Naive B cell (primary cell): Measurements from ENCODE around the gene VWF. TPM values are rescaled to one million over a fixed set of nuclear protein-coding genes. Genes with fewer than 3 reads are reported as not detected.
"Not testable (repeated sequence)": the region's sequence is repeated elsewhere in the genome, so short reads cannot be mapped to it uniquely, and the experiment has no call there.

ENCODE experiments used
- ATAC-seq, 2 donors: fragments of 150-1000 bp; cut with Tn5 transposase; 2 replicates each; pipeline ENCODE4 v1.10.0; 2021; ENCODE audit warnings: low read depth in 2 of 2, mild to moderate bottlenecking in 2 of 2, moderate library complexity in 2 of 2
- DNase-seq: peaks from one replicate; pipeline ENCODE4 v3.0.0; 2022
- H3K27ac Mint-ChIP-seq, 6 donors: one replicate each; pipeline ENCODE4 v1.8.0; 2020 to 2022; ENCODE audit warnings: mild to moderate bottlenecking in 6 of 6, mixed read lengths in 6 of 6, moderate library complexity in 5 of 6, inconsistent platforms in 2 of 6
- H3K27me3 Mint-ChIP-seq, 3 donors: one replicate each; pipeline ENCODE4 v1.8.0; 2021 to 2022; ENCODE audit warnings: mixed read lengths in 3 of 3, mild to moderate bottlenecking in 1 of 3
- H3K36me3 Mint-ChIP-seq, 2 donors: one replicate each; pipeline ENCODE4 v1.8.0; 2020 to 2022; ENCODE audit warnings: mixed read lengths in 2 of 2, inconsistent platforms in 1 of 2, mild to moderate bottlenecking in 1 of 2
- H3K4me1 Mint-ChIP-seq, 3 donors: one replicate each; pipeline ENCODE4 v1.8.0; 2020 to 2022; ENCODE audit warnings: mixed read lengths in 3 of 3, inconsistent platforms in 1 of 3, mild to moderate bottlenecking in 1 of 3, moderate library complexity in 1 of 3
- H3K4me3 Mint-ChIP-seq, 8 donors: one replicate each; pipeline ENCODE4 v1.8.0; 2020 to 2022; ENCODE audit warnings: mild to moderate bottlenecking in 8 of 8, mixed read lengths in 8 of 8, moderate library complexity in 8 of 8, inconsistent platforms in 2 of 8
- H3K9me3 Mint-ChIP-seq, 7 donors: one replicate each; pipeline ENCODE4 v1.8.0; 2020 to 2022; ENCODE audit warnings: mixed read lengths in 7 of 7, mild to moderate bottlenecking in 5 of 7, inconsistent platforms in 2 of 7, moderate library complexity in 1 of 7
- polyA plus RNA-seq, 6 donors: library from polyadenylated mRNA; unstranded; fragments of 300-500 nt; fragmentation: Illumina TruSeq; gene quantifications; one replicate each; pipeline ENCODE4 v1.2.3, GENCODE V29; 2021; ENCODE audit warnings: low read depth in 6 of 6

The VWF gene
- polyA plus RNA-seq, 6 donors from 2014 or later, result 0.03 to 0.08 TPM; not detected in 4

- Mint-ChIP-seq H3K4me3 (no peak overlapping the region), H3K36me3 (no peaks in the 10 kb centered on the region), H3K27ac (no peak overlapping the region), H3K9me3 (no peaks in the 10 kb centered on the region), H3K4me1 (peaks cover 0 to 5% (median 0%) of the 10 kb centered on the region in 3 donors), H3K27me3 (peaks cover 0 to 24% (median 7%) of the 10 kb centered on the region in 3 donors)
- ATAC-seq (no peak), DNase-seq (no peak)
Observed at GRCh38 chr12:6037459-6037858, 87.0 kb downstream of the VWF start.

- H3K4me3 Mint-ChIP-seq, result no peak overlapping the region
- no peak for DNase-seq
Observed at GRCh38 chr12:6036509-6036908, 88.0 kb downstream of the VWF start.

GRCh38 chr12:6034596-6034995, 89.9 kb downstream of the VWF start:
- Mint-ChIP-seq H3K27me3 (peaks cover 1 to 25% (median 8%) of the 10 kb centered on the region in 3 donors), H3K9me3 (no peaks in the 10 kb centered on the region), H3K4me3 (no peak overlapping the region), H3K36me3 (no peaks in the 10 kb centered on the region), H3K27ac (no peak overlapping the region), H3K4me1 (peaks cover 0 to 3% (median 0%) of the 10 kb centered on the region in 3 donors)
- ATAC-seq (no peak), DNase-seq (no peak)

More at GRCh38 chr12:6036509-6036908, 88.0 kb downstream of the VWF start:
- Mint-ChIP-seq H3K27me3 (peaks cover 0 to 24% (median 8%) of the 10 kb centered on the region in 3 donors), H3K27ac (no peak overlapping the region), H3K36me3 (no peaks in the 10 kb centered on the region), H3K9me3 (no peaks in the 10 kb centered on the region), H3K4me1 (peaks cover 0 to 5% (median 0%) of the 10 kb centered on the region in 3 donors)
- ATAC-seq, result no peak

GRCh38 chr12:6033546-6033945, 90.9 kb downstream of the VWF start:
- DNase-seq (no peak), ATAC-seq (no peak)
- Mint-ChIP-seq H3K36me3 (no peaks in the 10 kb centered on the region), H3K27me3 (peaks cover 5 to 30% (median 12%) of the 10 kb centered on the region in 3 donors), H3K4me1 (peaks cover 0 to 3% (median 0%) of the 10 kb centered on the region in 3 donors), H3K27ac (no peak overlapping the region), H3K9me3 (peaks cover 0 to 2% (median 0%) of the 10 kb centered on the region in 7 donors), H3K4me3 (no peak overlapping the region)

GRCh38 chr12:6032726-6033125, 91.7 kb downstream of the VWF start:
- H3K9me3 Mint-ChIP-seq, result peaks cover 0 to 2% (median 0%) of the 10 kb centered on the region in 7 donors
- no peaks in the 10 kb centered on the region for H3K36me3 Mint-ChIP-seq
- H3K27me3 Mint-ChIP-seq, result peaks cover 5 to 30% (median 12%) of the 10 kb centered on the region in 3 donors
- H3K27ac Mint-ChIP-seq, result no peak overlapping the region
- no peaks in the 10 kb centered on the region for H3K4me1 Mint-ChIP-seq
- ATAC-seq (no peak), DNase-seq (no peak)
- H3K4me3 Mint-ChIP-seq, result no peak overlapping the region

- Mint-ChIP-seq H3K4me3 (no peak overlapping the region), H3K4me1 (no peaks in the 10 kb centered on the region), H3K27ac (no peak overlapping the region), H3K9me3 (peaks cover 2 to 10% (median 6%) of the 10 kb centered on the region in 7 donors), H3K27me3 (peaks cover 5 to 45% (median 12%) of the 10 kb centered on the region in 3 donors), H3K36me3 (peaks cover 0 to 9% of the 10 kb centered on the region in 2 donors)
- DNase-seq (no peak), ATAC-seq (no peak)
Observed at GRCh38 chr12:6031001-6031400, 93.5 kb downstream of the VWF start.

GRCh38 chr12:6030081-6030480, 94.4 kb downstream of the VWF start:
- no peak for DNase-seq
- Mint-ChIP-seq H3K36me3 (peaks cover 0 to 9% of the 10 kb centered on the region in 2 donors), H3K27ac (no peak overlapping the region), H3K9me3 (peaks cover 2 to 10% (median 6%) of the 10 kb centered on the region in 7 donors), H3K4me1 (no peaks in the 10 kb centered on the region), H3K4me3 (no peak overlapping the region), H3K27me3 (peaks cover 5 to 50% (median 15%) of the 10 kb centered on the region in 3 donors)
- no peak for ATAC-seq

GRCh38 chr12:6029401-6029800, 95.1 kb downstream of the VWF start:
- DNase-seq, result no peak
- H3K4me3 Mint-ChIP-seq, result no peak overlapping the region
- H3K27ac Mint-ChIP-seq, result no peak overlapping the region
- H3K27me3 Mint-ChIP-seq, result peaks cover 9 to 43% (median 15%) of the 10 kb centered on the region in 3 donors
- H3K4me1 Mint-ChIP-seq, result no peaks in the 10 kb centered on the region
- no peak for ATAC-seq
- peaks cover 2 to 10% (median 6%) of the 10 kb centered on the region in 7 donors for H3K9me3 Mint-ChIP-seq
- H3K36me3 Mint-ChIP-seq, result peaks cover 0 to 9% of the 10 kb centered on the region in 2 donors

GRCh38 chr12:6026998-6027397, 97.5 kb downstream of the VWF start:
- ATAC-seq, result no peak
- Mint-ChIP-seq H3K36me3 (peaks cover 0 to 9% of the 10 kb centered on the region in 2 donors), H3K27ac (no peak overlapping the region), H3K27me3 (peaks cover 8 to 42% (median 15%) of the 10 kb centered on the region in 3 donors), H3K4me1 (no peaks in the 10 kb centered on the region), H3K9me3 (peaks cover 2 to 10% (median 6%) of the 10 kb centered on the region in 7 donors), H3K4me3 (no peak overlapping the region)
- no peak for DNase-seq

- Mint-ChIP-seq H3K9me3 (peaks cover 2 to 10% (median 6%) of the 10 kb centered on the region in 7 donors), H3K27me3 (peaks cover 12 to 53% (median 27%) of the 10 kb centered on the region in 3 donors)
- H3K4me1 Mint-ChIP-seq, DNase-seq, H3K36me3 Mint-ChIP-seq, H3K4me3 Mint-ChIP-seq, ATAC-seq, H3K27ac Mint-ChIP-seq: not testable (repeated sequence)
Observed at GRCh38 chr12:6025703-6026298, 98.7 kb downstream of the VWF start.

GRCh38 chr12:6024066-6024465, 100.4 kb downstream of the VWF start:
- H3K4me3 Mint-ChIP-seq, H3K9me3 Mint-ChIP-seq, DNase-seq, H3K36me3 Mint-ChIP-seq, ATAC-seq, H3K4me1 Mint-ChIP-seq, H3K27ac Mint-ChIP-seq: not testable (repeated sequence)
- peaks cover 18 to 39% (median 22%) of the 10 kb centered on the region in 3 donors for H3K27me3 Mint-ChIP-seq

- Mint-ChIP-seq H3K27me3 (peaks cover 12 to 23% (median 22%) of the 10 kb centered on the region in 3 donors), H3K4me3 (no peak overlapping the region), H3K9me3 (no peaks in the 10 kb centered on the region), H3K36me3 (no peaks in the 10 kb centered on the region), H3K27ac (no peak overlapping the region), H3K4me1 (no peaks in the 10 kb centered on the region)
- ATAC-seq (no peak), DNase-seq (no peak)
Observed at GRCh38 chr12:6020930-6021329, 103.5 kb downstream of the VWF start.

- H3K9me3 Mint-ChIP-seq, DNase-seq, ATAC-seq, H3K4me1 Mint-ChIP-seq, H3K36me3 Mint-ChIP-seq, H3K4me3 Mint-ChIP-seq, H3K27ac Mint-ChIP-seq: not testable (repeated sequence)
- H3K27me3 Mint-ChIP-seq, result peaks cover 10 to 22% (median 19%) of the 10 kb centered on the region in 3 donors
Observed at GRCh38 chr12:6020511-6020910, 104.0 kb downstream of the VWF start.

GRCh38 chr12:6019256-6019655, 105.2 kb downstream of the VWF start:
- H3K4me1 Mint-ChIP-seq, H3K27ac Mint-ChIP-seq, H3K36me3 Mint-ChIP-seq, ATAC-seq, H3K4me3 Mint-ChIP-seq, DNase-seq, H3K9me3 Mint-ChIP-seq: not testable (repeated sequence)
- H3K27me3 Mint-ChIP-seq, result peaks cover 10 to 20% (median 20%) of the 10 kb centered on the region in 3 donors
